ENCODE data around the gene CHST10. TPM values are rescaled to one million over a fixed set of nuclear protein-coding genes. Genes with fewer than 3 reads are reported as not detected.

Gene CHST10
- total and polyA plus RNA-seq, 8 donors, result 2.4 to 67.1 (median 3.5) TPM; not detected in 2

- H3K27ac ChIP-seq, result peak overlapping the region in 2 of 5 donors; percentile 1 to 48
- intact Hi-C loops (cut with DNase I; ENCODE audit: low total_unique reads), result no loop called here
- peaks cover 0 to 10% (median 2%) of the 10 kb centered on the region in 4 donors for H3K4me1 ChIP-seq
- no peak overlapping the region for H3K4me3 ChIP-seq
- WGBS, 5 donors, result 73 to 88% (median 84%) methylated on average over 15 of the region's 15 CpGs
- DNase-seq, result no peak
- no peak for TF ChIP-seq CTCF (IDR thresholded peaks at IDR 0.05)
- no peak for TF ChIP-seq POLR2A (IDR thresholded peaks at IDR 0.05)
- TF ChIP-seq POLR2AphosphoS5 (IDR thresholded peaks at IDR 0.05), result no peak
- no peak for TF ChIP-seq EP300 (IDR thresholded peaks at IDR 0.05)
- H3K9me3 ChIP-seq, result peaks cover 0 to 4% (median 2%) of the 10 kb centered on the region in 4 donors
- no peaks in the 10 kb centered on the region for H3K36me3 ChIP-seq
- H3K27me3 ChIP-seq, result no peaks in the 10 kb centered on the region
These were observed 8.3 kb upstream of the CHST10 start for GRCh38 chr2:100425573-100426383.

- Histone ChIP-seq H3K27me3 (no peaks in the 10 kb centered on the region), H3K36me3 (no peaks in the 10 kb centered on the region), H3K9me3 (no peaks in the 10 kb centered on the region), H3K27ac (peak overlapping the region in 2 of 5 donors; percentile 1 to 48), H3K4me1 (peaks cover 0 to 10% (median 2%) of the 10 kb centered on the region in 4 donors), H3K4me3 (no peak overlapping the region)
- no peak for TF ChIP-seq CTCF (IDR thresholded peaks at IDR 0.05)
- peak in 1 of 3 donors; percentile 19 for TF ChIP-seq POLR2AphosphoS5 (IDR thresholded peaks at IDR 0.05)
- intact Hi-C loops (cut with DNase I; ENCODE audit: low total_unique reads), result no loop called here
- WGBS, 5 donors, result 60 to 89% (median 78%) methylated on average over 4 of the region's 4 CpGs
- peak in 1 of 2 donors; percentile 60 for DNase-seq
These were observed 7.6 kb upstream of the CHST10 start for GRCh38 chr2:100425107-100425506.

- TF ChIP-seq POLR2A (IDR thresholded peaks at IDR 0.05) (no peak), POLR2AphosphoS5 (IDR thresholded peaks at IDR 0.05) (no peak), CTCF (IDR thresholded peaks at IDR 0.05) (no peak), EP300 (IDR thresholded peaks at IDR 0.05) (no peak)
- Histone ChIP-seq H3K9me3 (no peaks in the 10 kb centered on the region), H3K27me3 (no peaks in the 10 kb centered on the region), H3K36me3 (no peaks in the 10 kb centered on the region), H3K4me3 (no peak overlapping the region), H3K4me1 (peaks cover 0 to 10% (median 2%) of the 10 kb centered on the region in 4 donors), H3K27ac (peak overlapping the region in 1 of 5 donors; percentile 57)
- intact Hi-C loops (cut with DNase I; ENCODE audit: low total_unique reads), result no loop called here
- WGBS, 5 donors, result 68 to 87% (median 80%) methylated on average over 4 of the region's 4 CpGs
- DNase-seq, result no peak
These were observed 6.9 kb upstream of the CHST10 start for GRCh38 chr2:100424277-100424875.

- no peak for DNase-seq
- Histone ChIP-seq H3K27ac (no peak overlapping the region), H3K36me3 (no peaks in the 10 kb centered on the region), H3K4me1 (peaks cover 0 to 10% (median 2%) of the 10 kb centered on the region in 4 donors), H3K4me3 (no peak overlapping the region), H3K27me3 (no peaks in the 10 kb centered on the region), H3K9me3 (no peaks in the 10 kb centered on the region)
- intact Hi-C loops (cut with DNase I; ENCODE audit: low total_unique reads), result no loop called here
- TF ChIP-seq POLR2AphosphoS5 (IDR thresholded peaks at IDR 0.05), result no peak
- no peak for TF ChIP-seq POLR2A (IDR thresholded peaks at IDR 0.05)
- TF ChIP-seq EP300 (IDR thresholded peaks at IDR 0.05), result no peak
- WGBS, 5 donors, result 88 to 100% (median 91%) methylated on average over 1 of the region's 1 CpG
These were observed 6.2 kb upstream of the CHST10 start for GRCh38 chr2:100423631-100424030.

All from stomach (tissue), 9 donors.